GM19023 (cell line): ENCODE data around the gene FAM216A.

ENCODE experiments used
- ATAC-seq: cut with Tn5 transposase; IDR thresholded peaks from one replicate; pipeline ENCODE4 v1.9.1; 2021; ENCODE audit warnings: mild to moderate bottlenecking, moderate library complexity; ENCODE audit not compliant: unreplicated experiment

Gene FAM216A

GRCh38 chr12:110537605-110538409 is 69.2 kb downstream of the FAM216A start:
- ATAC-seq = no peak

- no peak for ATAC-seq
Measured at GRCh38 chr12:110538869-110539622, 70.4 kb downstream of the FAM216A start.
